ENCODE data around the gene LRRC30.

LRRC30 gene

DNA sequence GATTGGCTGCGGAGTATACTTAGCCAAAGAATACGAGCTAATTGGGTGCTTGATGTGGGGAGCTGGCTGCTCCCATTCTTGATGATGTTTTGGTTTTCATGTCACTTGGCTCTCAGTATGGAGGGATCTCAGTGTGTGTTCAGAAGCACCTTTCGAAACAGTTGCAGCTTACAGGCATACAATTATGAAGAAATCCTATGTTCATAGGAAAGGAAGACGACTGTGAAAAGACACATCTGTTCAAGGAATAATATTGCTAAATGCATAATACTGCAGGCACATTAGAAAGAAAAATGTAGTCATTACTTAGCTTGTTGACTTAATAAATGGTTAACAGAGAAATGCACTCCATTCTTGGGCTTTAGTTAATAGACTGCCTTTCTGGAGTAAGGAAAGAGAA lies 4.1 kb downstream of the LRRC30 start:
- H3K4me3 ChIP-seq (ENCODE audit: control insufficient read depth, low read depth, low read length), result no peak overlapping the region

DNA sequence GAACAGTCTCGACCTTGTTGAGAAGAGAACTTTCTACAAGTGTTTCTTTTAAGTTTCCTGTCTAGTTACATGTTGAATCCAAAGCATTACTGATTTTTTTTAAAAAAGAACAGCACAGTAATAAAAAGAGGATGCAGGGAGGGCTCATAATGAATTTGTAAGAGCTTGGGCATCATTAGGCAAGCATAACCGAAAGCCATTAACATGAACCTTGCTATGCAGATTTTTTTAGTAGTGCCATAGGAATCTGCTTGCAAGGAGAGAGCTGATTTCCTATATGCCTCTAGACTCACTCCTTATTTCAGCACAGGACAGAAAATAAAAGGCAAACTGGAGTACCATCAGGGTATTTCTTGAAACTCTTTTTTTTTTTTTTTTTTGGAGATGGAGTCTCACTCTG lies 5.2 kb downstream of the LRRC30 start:
- TF ChIP-seq, protein P1, sequence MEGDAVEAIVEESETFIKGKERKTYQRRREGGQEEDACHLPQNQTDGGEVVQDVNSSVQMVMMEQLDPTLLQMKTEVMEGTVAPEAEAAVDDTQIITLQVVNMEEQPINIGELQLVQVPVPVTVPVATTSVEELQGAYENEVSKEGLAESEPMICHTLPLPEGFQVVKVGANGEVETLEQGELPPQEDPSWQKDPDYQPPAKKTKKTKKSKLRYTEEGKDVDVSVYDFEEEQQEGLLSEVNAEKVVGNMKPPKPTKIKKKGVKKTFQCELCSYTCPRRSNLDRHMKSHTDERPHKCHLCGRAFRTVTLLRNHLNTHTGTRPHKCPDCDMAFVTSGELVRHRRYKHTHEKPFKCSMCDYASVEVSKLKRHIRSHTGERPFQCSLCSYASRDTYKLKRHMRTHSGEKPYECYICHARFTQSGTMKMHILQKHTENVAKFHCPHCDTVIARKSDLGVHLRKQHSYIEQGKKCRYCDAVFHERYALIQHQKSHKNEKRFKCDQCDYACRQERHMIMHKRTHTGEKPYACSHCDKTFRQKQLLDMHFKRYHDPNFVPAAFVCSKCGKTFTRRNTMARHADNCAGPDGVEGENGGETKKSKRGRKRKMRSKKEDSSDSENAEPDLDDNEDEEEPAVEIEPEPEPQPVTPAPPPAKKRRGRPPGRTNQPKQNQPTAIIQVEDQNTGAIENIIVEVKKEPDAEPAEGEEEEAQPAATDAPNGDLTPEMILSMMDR (conservative IDR thresholded peaks at IDR 0.05; ENCODE audit: control insufficient read depth, insufficient read depth, low read depth, low read length), result no peak
- no peak overlapping the region for H3K4me3 ChIP-seq (ENCODE audit: control insufficient read depth, low read depth, low read length)
- DNase-seq (ENCODE audit: low read depth), result no peak

More for the DNA sequence above, 4.1 kb downstream of the LRRC30 start:
- no peak for DNase-seq (ENCODE audit: low read depth)
- TF ChIP-seq, protein P1 (conservative IDR thresholded peaks at IDR 0.05; ENCODE audit: control insufficient read depth, insufficient read depth, low read depth, low read length), result no peak

- DNase-seq (ENCODE audit: low read depth), result no peak
- TF ChIP-seq, protein P1 (conservative IDR thresholded peaks at IDR 0.05; ENCODE audit: control insufficient read depth, insufficient read depth, low read depth, low read length), result no peak
- no peak overlapping the region for H3K4me3 ChIP-seq (ENCODE audit: control insufficient read depth, low read depth, low read length)
Observed at GRCh38 chr18:7236933-7237332, 6.0 kb downstream of the LRRC30 start.

GRCh38 chr18:7237673-7238272 lies 6.9 kb downstream of the LRRC30 start:
- DNase-seq (ENCODE audit: low read depth), result no peak
- no peak overlapping the region for H3K4me3 ChIP-seq (ENCODE audit: control insufficient read depth, low read depth, low read length)
- TF ChIP-seq, protein P1 (conservative IDR thresholded peaks at IDR 0.05; ENCODE audit: control insufficient read depth, insufficient read depth, low read depth, low read length), result no peak

DNA sequence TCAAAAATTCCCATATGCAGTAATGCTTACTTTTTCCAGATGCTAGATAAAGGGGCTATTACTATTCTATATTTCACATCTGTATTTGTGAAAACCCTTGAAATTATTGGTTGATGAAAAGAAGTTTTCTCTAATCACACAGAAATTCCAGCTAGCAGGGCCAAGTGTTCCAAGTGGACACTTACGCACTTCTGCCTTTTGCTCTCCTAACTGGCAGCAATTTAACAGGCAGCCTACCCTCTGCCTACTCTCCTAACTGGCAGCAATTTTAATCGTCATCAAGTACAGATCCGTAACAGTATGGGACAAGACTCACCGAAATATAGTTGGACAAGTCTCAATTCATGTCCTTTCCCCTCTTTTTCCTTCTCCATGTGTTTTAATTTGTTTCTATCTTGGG lies 12.0 kb downstream of the LRRC30 start:
- TF ChIP-seq, protein P1 (conservative IDR thresholded peaks at IDR 0.05; ENCODE audit: control insufficient read depth, insufficient read depth, low read depth, low read length), result no peak
- no peak for DNase-seq (ENCODE audit: low read depth)
- H3K4me3 ChIP-seq (ENCODE audit: control insufficient read depth, low read depth, low read length), result no peak overlapping the region

- TF ChIP-seq, protein P1 (conservative IDR thresholded peaks at IDR 0.05; ENCODE audit: control insufficient read depth, insufficient read depth, low read depth, low read length), result no peak
- H3K4me3 ChIP-seq (ENCODE audit: control insufficient read depth, low read depth, low read length), result no peak overlapping the region
- no peak for DNase-seq (ENCODE audit: low read depth)
Observed at GRCh38 chr18:7248877-7249276, 18.0 kb downstream of the LRRC30 start.

DNA sequence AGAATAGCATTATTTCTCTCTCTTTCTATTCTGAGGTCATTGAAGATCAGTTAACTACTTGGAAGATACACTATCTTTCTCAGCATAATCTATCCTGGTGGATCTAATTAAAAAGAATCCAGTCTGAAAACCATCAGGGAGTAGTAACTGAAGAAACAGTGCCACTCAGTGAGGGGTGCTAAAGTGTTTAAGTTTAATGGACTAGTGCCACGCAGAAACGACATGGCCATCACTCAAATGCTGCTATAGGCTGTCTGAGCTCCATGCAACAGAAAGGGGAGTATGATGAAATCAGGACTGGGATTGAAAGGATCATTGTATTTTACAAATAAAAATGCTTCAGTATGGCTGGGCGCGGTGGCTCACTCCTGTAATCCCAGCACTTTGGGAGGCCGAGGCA lies 23.3 kb downstream of the LRRC30 start:
- DNase-seq (ENCODE audit: low read depth), result no peak
- H3K4me3 ChIP-seq (ENCODE audit: control insufficient read depth, low read depth, low read length), result no peak overlapping the region
- TF ChIP-seq, protein P1 (conservative IDR thresholded peaks at IDR 0.05; ENCODE audit: control insufficient read depth, insufficient read depth, low read depth, low read length), result no peak
